ENCODE data around the gene RNF214. TPM values are rescaled to one million over a fixed set of nuclear protein-coding genes. Genes with fewer than 3 reads are reported as not detected.

RNF214 gene
- total RNA-seq, 2 experiments from 2014 or later, result 14.7 to 18.3 TPM

GRCh38 chr11:117300283-117300663 is 67.8 kb downstream of the RNF214 start:
- no peaks in the 10 kb centered on the region for H3K9me3 Mint-ChIP-seq
- H3K4me3 Mint-ChIP-seq, result no peak overlapping the region
- no peak for TF ChIP-seq CTCF (IDR thresholded peaks at IDR 0.05)
- ATAC-seq (no peak), DNase-seq (no peak)
- H3K36me3 Mint-ChIP-seq (ENCODE audit: low read depth), result no peaks in the 10 kb centered on the region
- H3K4me1 Mint-ChIP-seq (ENCODE audit: low read depth), result no peaks in the 10 kb centered on the region
- intact Hi-C loops (cut with micrococcal nuclease), result no loop called here
- CTCF ChIA-PET, result interaction anchor here (1.4 kb wide), 1 partner anchor 12 kb away, joined by 4 read pairs; no protein-coding TSS in a partner anchor
- H3K27me3 Mint-ChIP-seq, result no peaks in the 10 kb centered on the region
- POLR2A ChIA-PET, result no interaction called here
- H3K27ac Mint-ChIP-seq, result no peak overlapping the region

GRCh38 chr11:117300773-117301172 is 68.3 kb downstream of the RNF214 start:
- no peak for ATAC-seq
- no peak overlapping the region for H3K4me3 Mint-ChIP-seq
- no peaks in the 10 kb centered on the region for H3K4me1 Mint-ChIP-seq (ENCODE audit: low read depth)
- TF ChIP-seq CTCF (IDR thresholded peaks at IDR 0.05), result no peak
- H3K9me3 Mint-ChIP-seq, result no peaks in the 10 kb centered on the region
- H3K36me3 Mint-ChIP-seq (ENCODE audit: low read depth), result no peaks in the 10 kb centered on the region
- CTCF ChIA-PET, result interaction anchor here (1.4 kb wide), 1 partner anchor 13 kb away, joined by 4 read pairs; no protein-coding TSS in a partner anchor
- POLR2A ChIA-PET, result no interaction called here
- intact Hi-C loops (cut with micrococcal nuclease), result no loop called here
- DNase-seq, result no peak
- no peak overlapping the region for H3K27ac Mint-ChIP-seq
- no peaks in the 10 kb centered on the region for H3K27me3 Mint-ChIP-seq

GRCh38 chr11:117302228-117302627 is 69.8 kb downstream of the RNF214 start:
- no peaks in the 10 kb centered on the region for H3K36me3 Mint-ChIP-seq (ENCODE audit: low read depth)
- ChIA-PET POLR2A (interaction anchor here (1.4 kb wide), 1 partner anchor 19 kb away, joined by 3 read pairs; no protein-coding TSS in a partner anchor), CTCF (no interaction called here)
- no peaks in the 10 kb centered on the region for H3K4me1 Mint-ChIP-seq (ENCODE audit: low read depth)
- H3K27ac Mint-ChIP-seq, result no peak overlapping the region
- intact Hi-C loops (cut with micrococcal nuclease), result no loop called here
- H3K27me3 Mint-ChIP-seq, result no peaks in the 10 kb centered on the region
- TF ChIP-seq CTCF (IDR thresholded peaks at IDR 0.05), result no peak
- H3K4me3 Mint-ChIP-seq, result no peak overlapping the region
- no peak for ATAC-seq
- H3K9me3 Mint-ChIP-seq, result no peaks in the 10 kb centered on the region
- no peak for DNase-seq

- Mint-ChIP-seq H3K27me3 (no peaks in the 10 kb centered on the region), H3K27ac (no peak overlapping the region), H3K36me3 (ENCODE audit: low read depth) (no peaks in the 10 kb centered on the region), H3K4me1 (ENCODE audit: low read depth) (no peaks in the 10 kb centered on the region), H3K4me3 (no peak overlapping the region), H3K9me3 (no peaks in the 10 kb centered on the region)
- ATAC-seq (no peak), DNase-seq (no peak)
- ChIA-PET POLR2A (interaction anchor here (1.4 kb wide), 1 partner anchor 20 kb away, joined by 3 read pairs; no protein-coding TSS in a partner anchor), CTCF (no interaction called here)
- intact Hi-C loops (cut with micrococcal nuclease), result no loop called here
- TF ChIP-seq CTCF (IDR thresholded peaks at IDR 0.05), result no peak
These were observed 70.6 kb downstream of the RNF214 start for GRCh38 chr11:117303101-117303500.

- H3K36me3 Mint-ChIP-seq (ENCODE audit: low read depth), result no peaks in the 10 kb centered on the region
- H3K4me3 Mint-ChIP-seq, result no peak overlapping the region
- TF ChIP-seq CTCF (IDR thresholded peaks at IDR 0.05), result no peak
- no peak for DNase-seq
- intact Hi-C loops (cut with micrococcal nuclease), result no loop called here
- ChIA-PET CTCF (no interaction called here), POLR2A (interaction anchor here (1.4 kb wide), 1 partner anchor 21 kb away, joined by 3 read pairs; no protein-coding TSS in a partner anchor)
- H3K9me3 Mint-ChIP-seq, result no peaks in the 10 kb centered on the region
- H3K4me1 Mint-ChIP-seq (ENCODE audit: low read depth), result no peaks in the 10 kb centered on the region
- ATAC-seq, result no peak
- no peak overlapping the region for H3K27ac Mint-ChIP-seq
- H3K27me3 Mint-ChIP-seq, result no peaks in the 10 kb centered on the region
These were observed 71.3 kb downstream of the RNF214 start for GRCh38 chr11:117303646-117304315.
